Measurements from ENCODE around the gene LAMTOR1. TPM values are rescaled to one million over a fixed set of nuclear protein-coding genes. Genes with fewer than 3 reads are reported as not detected.
"Not testable (repeated sequence)": the region's sequence is repeated elsewhere in the genome, so short reads cannot be mapped to it uniquely, and the experiment has no call there.

The LAMTOR1 gene
- total RNA-seq, result 80.3 TPM
- long read RNA-seq, transcript LAMTOR1-201 (5 exons, 1,179 nt), result major isoform, 57 of 65 reads
- long read RNA-seq, partial matches to known transcripts, result 2 of 65 reads
- long read RNA-seq, other reads (novel, unspliced or antisense), result 5 of 65 reads

DNA sequence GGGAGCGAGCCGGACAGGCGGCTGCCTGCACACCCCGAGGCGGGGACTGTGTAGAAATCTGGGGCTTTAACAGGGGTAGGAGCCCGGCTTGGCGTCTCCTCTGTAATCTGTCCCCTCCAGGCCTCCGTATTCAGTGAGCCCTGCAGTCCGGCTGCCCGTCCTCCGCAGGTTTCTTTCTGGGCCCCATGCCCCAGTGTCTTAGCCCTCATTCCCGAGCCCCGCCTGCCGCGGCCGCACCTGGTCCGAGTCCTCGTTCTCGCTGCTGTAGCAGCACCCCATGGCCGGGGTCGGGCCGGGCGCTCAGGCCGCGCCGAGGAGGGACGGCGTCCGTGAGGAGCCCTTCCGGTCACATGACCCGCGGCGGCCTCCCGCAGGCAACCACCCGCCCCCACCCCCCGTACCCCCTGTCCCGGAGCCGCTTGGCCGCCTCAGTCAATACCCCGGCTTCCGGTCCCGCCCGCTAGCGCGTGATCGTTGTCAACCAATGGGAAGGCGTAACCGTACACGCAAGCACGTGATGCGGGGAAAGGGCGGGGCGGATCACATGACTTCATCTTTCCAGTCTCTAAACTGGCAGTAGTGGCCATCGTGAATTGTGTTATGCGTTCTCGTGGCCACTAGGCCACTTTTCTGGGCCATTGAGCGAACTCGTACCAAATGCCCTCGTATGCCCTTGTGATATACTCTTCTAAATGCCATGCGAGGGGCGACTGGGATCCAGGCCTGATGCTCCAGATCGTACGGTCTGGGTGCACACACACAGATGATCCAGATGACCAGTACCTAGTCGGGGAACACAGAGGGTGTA lies at the start of gene LAMTOR1:
Gene LAMTOR1, minus strand, starts transcription at position 352 of the 808 bp plus-strand sequence. Its CDS starts 73 bp downstream, at position 279.
- intact Hi-C loops (cut with DNase I), result loop anchor here (1.0 to 2.0 kb wide), 3 partner anchors 9 to 120 kb away; partner anchors contain the start of gene ANAPC15
- DNase-seq (ENCODE audit: missing footprints), result peak; percentile 100
- ATAC-seq, result peak; percentile 99

GRCh38 chr11:72150882-72151281 lies 47.8 kb upstream of the LAMTOR1 start:
- no peak for ATAC-seq
- DNase-seq (ENCODE audit: missing footprints), result no peak
- intact Hi-C loops (cut with DNase I), result no loop called here

GRCh38 chr11:72146625-72147024 lies 43.5 kb upstream of the LAMTOR1 start:
- intact Hi-C loops (cut with DNase I), result no loop called here
- DNase-seq (ENCODE audit: missing footprints) (no peak), ATAC-seq (no peak)

DNA sequence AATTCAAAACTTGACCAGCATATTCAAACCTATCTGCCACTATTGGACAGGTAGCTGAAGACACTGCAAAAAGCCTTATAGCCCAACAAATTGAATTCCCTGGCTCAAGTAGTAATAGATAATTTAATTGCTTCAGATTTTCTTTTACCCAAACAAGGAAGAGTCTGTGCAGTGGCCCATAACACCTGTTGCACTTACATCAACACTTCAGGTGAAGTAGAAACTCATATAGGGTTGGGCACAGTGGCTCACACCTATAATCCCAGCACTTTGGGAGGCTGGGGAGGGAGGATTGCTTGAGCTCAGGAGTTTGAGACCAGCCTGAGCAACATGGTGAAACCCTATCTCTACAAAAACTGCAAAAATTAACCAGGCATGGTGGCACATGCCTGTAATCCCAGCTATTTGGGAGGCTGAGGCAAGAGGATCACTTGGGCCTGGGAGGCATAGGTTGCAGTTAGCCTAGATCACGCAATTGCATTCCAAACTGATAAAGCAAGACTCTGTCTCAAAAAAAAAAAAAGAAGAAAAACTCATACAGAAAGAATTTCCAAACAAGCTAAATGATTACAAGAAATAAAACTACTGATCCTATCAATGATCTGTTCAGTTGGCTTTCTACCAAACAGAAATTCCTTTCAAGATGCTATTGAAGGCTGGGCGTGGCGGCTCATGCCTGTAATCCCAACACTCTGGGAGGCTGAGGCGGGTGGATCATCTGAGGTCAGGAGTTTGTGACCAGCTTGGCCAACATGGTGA lies 41.9 kb upstream of the LAMTOR1 start:
- ATAC-seq, result no peak

DNA sequence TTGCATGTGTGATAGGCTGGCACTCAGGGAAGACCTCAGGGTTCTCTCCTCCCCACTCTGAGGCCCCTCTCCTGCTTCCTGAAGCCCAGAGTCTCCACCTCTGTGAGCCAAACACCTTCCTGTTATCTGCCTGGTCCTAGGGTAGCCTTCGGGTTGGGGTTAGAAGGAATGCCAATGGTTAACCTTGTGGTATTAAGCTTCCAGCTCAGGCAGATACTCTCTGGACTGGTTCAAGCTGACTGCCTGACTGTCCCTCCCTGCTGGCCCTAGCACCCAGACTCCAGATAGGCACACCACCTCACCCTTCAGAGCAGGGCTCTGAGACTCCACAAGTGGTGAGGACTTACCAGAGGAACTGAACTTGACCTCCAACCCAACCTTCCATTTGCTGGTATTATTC lies 39.4 kb upstream of the LAMTOR1 start:
- intact Hi-C loops (cut with DNase I), result loop anchor here (5.0 kb wide), 1 partner anchor 165 kb away; no protein-coding TSS in a partner anchor
- ATAC-seq; DNase-seq (ENCODE audit: missing footprints): not testable (repeated sequence)

More for the DNA sequence above, 41.9 kb upstream of the LAMTOR1 start:
- intact Hi-C loops (cut with DNase I), result loop anchor here (5.0 kb wide), 1 partner anchor 168 kb away; no protein-coding TSS in a partner anchor
- no peak for DNase-seq (ENCODE audit: missing footprints)

GRCh38 chr11:72142086-72142485 lies 39.0 kb upstream of the LAMTOR1 start:
- intact Hi-C loops (cut with DNase I), result loop anchor here (5.0 kb wide), 1 partner anchor 165 kb away; no protein-coding TSS in a partner anchor

GRCh38 chr11:72141066-72141465 lies 38.0 kb upstream of the LAMTOR1 start:
- intact Hi-C loops (cut with DNase I), result loop anchor here (5.0 kb wide), 1 partner anchor 164 kb away; no protein-coding TSS in a partner anchor
- DNase-seq (ENCODE audit: missing footprints) (no peak), ATAC-seq (no peak)

More at GRCh38 chr11:72142086-72142485, 39.0 kb upstream of the LAMTOR1 start:
- peak; percentile 23 for ATAC-seq
- not testable (repeated sequence) for DNase-seq (ENCODE audit: missing footprints)

DNA sequence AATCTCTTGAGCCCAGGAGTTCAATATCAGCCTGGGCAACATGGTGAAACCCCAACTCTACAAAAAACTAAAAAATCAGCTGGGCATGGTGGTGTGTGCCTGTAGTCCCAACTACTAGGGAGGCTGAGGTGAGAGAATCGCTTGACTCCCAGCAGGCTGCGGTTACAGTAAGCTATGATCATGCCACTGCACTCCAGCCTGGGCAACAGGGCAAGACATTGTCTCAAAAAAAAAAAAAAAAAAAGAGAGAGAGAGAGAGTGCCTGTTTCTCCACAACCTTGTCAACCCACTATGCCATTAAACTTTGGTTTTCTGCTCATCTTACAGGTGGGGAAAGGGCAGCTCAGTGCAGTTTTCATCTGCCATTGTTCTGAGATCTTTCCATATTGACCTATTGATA lies 37.6 kb upstream of the LAMTOR1 start:
- DNase-seq (ENCODE audit: missing footprints) (no peak), ATAC-seq (no peak)
- intact Hi-C loops (cut with DNase I), result loop anchor here (5.0 kb wide), 1 partner anchor 163 kb away; no protein-coding TSS in a partner anchor

- DNase-seq (ENCODE audit: missing footprints) (no peak), ATAC-seq (no peak)
- intact Hi-C loops (cut with DNase I), result no loop called here
These were observed 36.4 kb upstream of the LAMTOR1 start for GRCh38 chr11:72139500-72139899.

DNA sequence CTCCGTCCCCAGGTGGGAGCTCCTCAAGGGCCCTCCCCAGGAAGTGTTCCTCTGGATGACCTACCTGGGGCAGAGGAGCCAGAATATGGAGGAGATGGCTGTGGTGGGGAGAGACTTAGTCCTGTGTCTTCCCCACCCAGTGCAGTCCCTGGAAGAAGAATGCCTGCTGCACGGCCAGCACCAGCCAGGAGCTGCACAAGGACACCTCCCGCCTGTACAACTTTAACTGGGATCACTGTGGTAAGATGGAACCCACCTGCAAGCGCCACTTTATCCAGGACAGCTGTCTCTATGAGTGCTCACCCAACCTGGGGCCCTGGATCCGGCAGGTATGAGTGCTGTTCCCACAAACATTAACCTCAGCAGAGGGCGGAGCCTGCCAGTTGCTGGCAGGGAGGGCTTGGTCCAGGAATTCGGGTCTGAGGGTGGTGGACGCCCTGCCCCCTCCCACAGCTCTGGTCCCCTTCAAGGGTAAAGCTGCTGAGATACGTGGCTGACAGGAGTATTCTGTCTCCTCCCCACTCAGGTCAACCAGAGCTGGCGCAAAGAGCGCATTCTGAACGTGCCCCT lies 35.8 kb upstream of the LAMTOR1 start:
- intact Hi-C loops (cut with DNase I), result no loop called here
- DNase-seq (ENCODE audit: missing footprints) (no peak), ATAC-seq (no peak)

DNA sequence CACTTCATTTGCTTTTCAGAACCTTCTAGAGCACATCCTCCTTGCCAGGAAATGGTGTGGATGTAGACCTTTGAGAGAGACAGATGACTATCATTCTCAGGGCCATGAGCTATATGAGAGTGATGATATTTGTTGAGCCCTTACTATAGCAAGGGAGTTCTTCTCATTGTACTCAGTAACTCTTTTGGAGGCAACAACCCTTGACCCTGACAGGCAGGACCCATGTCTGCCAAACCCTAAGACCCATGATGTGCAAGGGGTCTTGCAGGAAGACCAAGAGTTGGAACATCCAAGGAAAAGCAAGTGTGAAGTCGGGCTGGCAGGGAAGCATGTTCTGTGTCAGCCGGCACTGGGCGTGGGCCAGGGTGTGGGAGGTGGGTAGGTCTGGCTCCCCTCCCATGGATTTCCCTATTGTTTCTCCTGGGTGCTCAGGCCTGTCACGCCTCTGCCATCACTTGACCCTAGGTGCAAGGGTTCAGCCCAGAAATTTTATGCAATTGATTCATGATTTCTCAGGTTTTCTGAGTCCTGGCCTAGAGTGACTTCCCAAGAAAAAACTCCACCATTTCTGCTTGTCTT lies 33.7 kb upstream of the LAMTOR1 start:
- DNase-seq (ENCODE audit: missing footprints), result no peak
- intact Hi-C loops (cut with DNase I), result no loop called here
- ATAC-seq, result no peak

GRCh38 chr11:72135891-72136683 lies 33.0 kb upstream of the LAMTOR1 start:
- intact Hi-C loops (cut with DNase I), result no loop called here
- ATAC-seq, result no peak
- no peak for DNase-seq (ENCODE audit: missing footprints)

- DNase-seq (ENCODE audit: missing footprints) (peak; percentile 76), ATAC-seq (peak; percentile 26)
- intact Hi-C loops (cut with DNase I), result not testable (repeated sequence)
These were observed 32.4 kb upstream of the LAMTOR1 start, which contains the start of gene FOLR3 for GRCh38 chr11:72135473-72135872. Gene FOLR3, plus strand, starts transcription at chr11:72135725. Its CDS starts 228 bp downstream, at chr11:72135953.

- no peak for ATAC-seq
- intact Hi-C loops (cut with DNase I), result no loop called here
These were observed 29.5 kb upstream of the LAMTOR1 start for GRCh38 chr11:72132646-72133045.

GRCh38 chr11:72129381-72129780 lies 26.3 kb upstream of the LAMTOR1 start:
- intact Hi-C loops (cut with DNase I), result no loop called here
- no peak for DNase-seq (ENCODE audit: missing footprints)
- ATAC-seq, result no peak

More at GRCh38 chr11:72132646-72133045, 29.5 kb upstream of the LAMTOR1 start:
- no peak for DNase-seq (ENCODE audit: missing footprints)

DNA sequence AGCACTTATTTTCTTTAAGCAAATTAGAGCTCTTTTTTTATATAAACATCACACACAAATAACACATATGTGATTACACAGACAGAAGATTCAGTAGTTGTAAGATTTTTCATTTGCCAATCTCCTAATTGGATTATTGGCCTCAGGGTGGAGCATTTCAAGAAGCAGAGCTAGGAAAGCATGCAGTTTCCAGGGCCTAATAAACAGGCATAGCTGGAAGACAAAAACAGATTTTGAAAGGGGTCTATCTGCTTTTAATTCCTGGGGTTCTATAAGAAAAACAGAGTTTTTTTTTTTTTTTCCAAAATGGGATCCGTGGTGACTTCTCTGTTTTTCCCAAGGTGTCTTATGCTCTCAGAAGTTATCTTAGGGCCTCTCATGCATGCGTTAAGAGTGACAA lies 24.8 kb upstream of the LAMTOR1 start:
- ATAC-seq, result no peak
- no peak for DNase-seq (ENCODE audit: missing footprints)
- intact Hi-C loops (cut with DNase I), result no loop called here

GRCh38 chr11:72125956-72126355 lies 22.9 kb upstream of the LAMTOR1 start:
- ATAC-seq (no peak), DNase-seq (ENCODE audit: missing footprints) (no peak)
- intact Hi-C loops (cut with DNase I), result no loop called here

- no peak for DNase-seq (ENCODE audit: missing footprints)
- intact Hi-C loops (cut with DNase I), result no loop called here
- no peak for ATAC-seq
These were observed 20.9 kb upstream of the LAMTOR1 start for GRCh38 chr11:72124046-72124445.
